ENCODE measurements around the gene TMPRSS6. TPM values are rescaled to one million over a fixed set of nuclear protein-coding genes. Genes with fewer than 3 reads are reported as not detected.

TMPRSS6 gene
- total and polyA plus RNA-seq, 2 of the 13 experiments (the other 11 are each of a cell fraction or from before 2014, with no cell fraction given) = 4.2 to 4.8 TPM

DNA sequence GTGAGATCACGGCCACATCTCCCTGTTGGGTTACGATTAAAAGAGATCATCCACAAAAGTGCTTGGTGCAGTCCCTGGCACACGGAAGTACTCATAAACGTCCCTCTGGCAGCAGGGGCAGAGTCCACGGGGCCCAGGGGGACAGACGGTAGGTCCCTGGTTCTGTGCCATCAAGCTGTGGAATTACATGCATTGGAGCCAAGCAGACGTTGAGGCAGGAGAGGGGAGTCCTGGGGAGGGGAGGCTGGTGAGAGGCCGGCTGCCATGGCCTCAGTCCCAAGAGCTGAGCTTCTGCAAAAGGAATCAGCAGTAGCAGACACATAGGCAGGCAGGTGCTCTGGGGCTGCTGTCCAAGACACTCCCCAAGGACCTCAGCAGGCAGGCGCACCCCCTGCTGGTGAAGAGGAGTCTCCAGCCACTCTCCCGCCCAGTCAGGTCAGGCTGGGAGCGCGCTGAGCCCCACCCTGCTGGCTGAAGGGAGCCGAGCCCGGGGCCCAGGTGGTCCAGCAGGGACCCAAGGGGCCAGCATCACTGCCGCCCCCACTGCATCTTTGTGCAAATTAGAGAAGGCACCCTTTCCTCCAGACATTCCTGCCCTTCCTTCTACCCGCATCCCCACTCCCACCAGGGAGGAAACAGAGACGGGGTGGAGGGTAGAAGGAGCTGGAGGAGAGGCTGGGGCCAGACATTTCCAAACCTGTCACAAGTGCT, 65.5 kb downstream of the TMPRSS6 start (continued):
- no peak for TF ChIP-seq PAX8 (CRISPR knock-in tag; IDR thresholded peaks at IDR 0.05; ENCODE audit: borderline replicate concordance)
- TF ChIP-seq ZNF317 (CRISPR knock-in tag; IDR thresholded peaks at IDR 0.05) = no peak
- no peak for TF ChIP-seq ZNF773 (CRISPR knock-in tag; IDR thresholded peaks at IDR 0.05; ENCODE audit: borderline replicate concordance)
- TF ChIP-seq, protein P1, sequence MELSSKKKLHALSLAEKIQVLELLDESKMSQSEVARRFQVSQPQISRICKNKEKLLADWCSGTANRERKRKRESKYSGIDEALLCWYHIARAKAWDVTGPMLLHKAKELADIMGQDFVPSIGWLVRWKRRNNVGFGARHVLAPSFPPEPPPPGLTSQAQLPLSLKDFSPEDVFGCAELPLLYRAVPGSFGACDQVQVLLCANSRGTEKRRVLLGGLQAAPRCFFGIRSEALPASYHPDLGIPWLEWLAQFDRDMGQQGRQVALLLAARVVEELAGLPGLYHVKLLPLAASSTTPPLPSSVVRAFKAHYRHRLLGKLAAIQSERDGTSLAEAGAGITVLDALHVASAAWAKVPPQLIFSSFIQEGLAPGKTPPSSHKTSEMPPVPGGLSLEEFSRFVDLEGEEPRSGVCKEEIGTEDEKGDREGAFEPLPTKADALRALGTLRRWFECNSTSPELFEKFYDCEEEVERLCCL (CRISPR knock-in tag; IDR thresholded peaks at IDR 0.05; ENCODE audit: borderline replicate concordance) = no peak
- TF ChIP-seq ZMYM3 (CRISPR knock-in tag; IDR thresholded peaks at IDR 0.05) = no peak
- no peak for TF ChIP-seq NFYB (CRISPR knock-in tag; IDR thresholded peaks at IDR 0.05)
- TF ChIP-seq MEIS1 (CRISPR knock-in tag; IDR thresholded peaks at IDR 0.05; ENCODE audit: borderline replicate concordance) = peak; percentile 97
- no peak for TF ChIP-seq JDP2 (CRISPR knock-in tag; IDR thresholded peaks at IDR 0.05; ENCODE audit: borderline replicate concordance)
- TF ChIP-seq, protein P2, sequence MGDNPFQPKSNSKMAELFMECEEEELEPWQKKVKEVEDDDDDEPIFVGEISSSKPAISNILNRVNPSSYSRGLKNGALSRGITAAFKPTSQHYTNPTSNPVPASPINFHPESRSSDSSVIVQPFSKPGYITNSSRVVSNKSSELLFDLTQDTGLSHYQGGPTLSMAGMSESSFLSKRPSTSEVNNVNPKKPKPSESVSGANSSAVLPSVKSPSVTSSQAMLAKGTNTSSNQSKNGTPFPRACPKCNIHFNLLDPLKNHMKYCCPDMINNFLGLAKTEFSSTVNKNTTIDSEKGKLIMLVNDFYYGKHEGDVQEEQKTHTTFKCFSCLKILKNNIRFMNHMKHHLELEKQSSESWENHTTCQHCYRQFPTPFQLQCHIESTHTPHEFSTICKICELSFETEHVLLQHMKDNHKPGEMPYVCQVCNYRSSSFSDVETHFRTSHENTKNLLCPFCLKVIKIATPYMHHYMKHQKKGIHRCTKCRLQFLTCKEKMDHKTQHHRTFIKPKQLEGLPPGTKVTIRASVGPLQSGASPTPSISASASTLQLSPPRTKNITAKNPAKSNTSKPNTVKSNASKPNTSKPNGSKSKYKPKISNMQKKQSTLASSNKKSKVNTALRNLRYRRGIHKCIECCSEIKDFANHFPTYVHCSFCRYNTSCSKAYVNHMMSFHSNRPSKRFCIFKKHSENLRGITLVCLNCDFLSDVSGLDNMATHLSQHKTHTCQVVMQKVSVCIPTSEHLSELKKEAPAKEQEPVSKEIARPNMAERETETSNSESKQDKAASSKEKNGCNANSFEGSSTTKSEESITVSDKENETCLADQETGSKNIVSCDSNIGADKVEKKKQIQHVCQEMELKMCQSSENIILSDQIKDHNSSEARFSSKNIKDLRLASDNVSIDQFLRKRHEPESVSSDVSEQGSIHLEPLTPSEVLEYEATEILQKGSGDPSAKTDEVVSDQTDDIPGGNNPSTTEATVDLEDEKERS (CRISPR knock-in tag; IDR thresholded peaks at IDR 0.05) = peak; percentile 71; the same call in 1 of the 2 replicates
- no peak for TF ChIP-seq SP5 (CRISPR knock-in tag; IDR thresholded peaks at IDR 0.05; ENCODE audit: borderline replicate concordance, low read depth)
- no peak for TF ChIP-seq MLLT10 (CRISPR knock-in tag; IDR thresholded peaks at IDR 0.05)
- TF ChIP-seq ZNF703 (CRISPR knock-in tag; IDR thresholded peaks at IDR 0.05; ENCODE audit: borderline replicate concordance) = no peak
- TF ChIP-seq RBFOX2 (IDR thresholded peaks at IDR 0.05; ENCODE audit: low read depth, low read length) = peak; percentile 58
- 0 out of 2 replicates have a peak, but pooled peaks have one; percentile 35 for TF ChIP-seq ZNF468 (CRISPR knock-in tag; IDR thresholded peaks at IDR 0.05)
- no peak for TF ChIP-seq HNRNPUL1 (IDR thresholded peaks at IDR 0.05; ENCODE audit: low read depth, low read length)
- TF ChIP-seq, protein P3, sequence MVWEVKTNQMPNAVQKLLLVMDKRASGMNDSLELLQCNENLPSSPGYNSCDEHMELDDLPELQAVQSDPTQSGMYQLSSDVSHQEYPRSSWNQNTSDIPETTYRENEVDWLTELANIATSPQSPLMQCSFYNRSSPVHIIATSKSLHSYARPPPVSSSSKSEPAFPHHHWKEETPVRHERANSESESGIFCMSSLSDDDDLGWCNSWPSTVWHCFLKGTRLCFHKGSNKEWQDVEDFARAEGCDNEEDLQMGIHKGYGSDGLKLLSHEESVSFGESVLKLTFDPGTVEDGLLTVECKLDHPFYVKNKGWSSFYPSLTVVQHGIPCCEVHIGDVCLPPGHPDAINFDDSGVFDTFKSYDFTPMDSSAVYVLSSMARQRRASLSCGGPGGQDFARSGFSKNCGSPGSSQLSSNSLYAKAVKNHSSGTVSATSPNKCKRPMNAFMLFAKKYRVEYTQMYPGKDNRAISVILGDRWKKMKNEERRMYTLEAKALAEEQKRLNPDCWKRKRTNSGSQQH (CRISPR knock-in tag; IDR thresholded peaks at IDR 0.05; ENCODE audit: low read depth) = no peak
- TF ChIP-seq ZNF101 (CRISPR knock-in tag; IDR thresholded peaks at IDR 0.05; ENCODE audit: borderline replicate concordance, low read depth) = no peak
- no peak for TF ChIP-seq ZNF546 (CRISPR knock-in tag; conservative IDR thresholded peaks at IDR 0.05)
- TF ChIP-seq ZNF652 (CRISPR knock-in tag; IDR thresholded peaks at IDR 0.05; ENCODE audit: borderline replicate concordance, low read depth) = no peak
- peak; percentile 94 for TF ChIP-seq NCOR1 (IDR thresholded peaks at IDR 0.05; ENCODE audit: borderline replicate concordance, low read length)
- no peak for TF ChIP-seq SNRNP70 (IDR thresholded peaks at IDR 0.05; ENCODE audit: low read depth, low read length)
- TF ChIP-seq EHMT2 (IDR thresholded peaks at IDR 0.05; ENCODE audit: borderline replicate concordance, low read depth, low read length) = no peak
- 0 out of 2 replicates have a peak, but pooled peaks have one; percentile 56 for TF ChIP-seq ZNF333 (CRISPR knock-in tag; IDR thresholded peaks at IDR 0.05; ENCODE audit: borderline replicate concordance)
- TF ChIP-seq TAF15 (IDR thresholded peaks at IDR 0.05; ENCODE audit: low read depth, low read length, poor library complexity, severe bottlenecking) = no peak
